Neural crest cell (in vitro differentiated cells): Measurements from ENCODE around the gene CFAP97D2. TPM values are rescaled to one million over a fixed set of nuclear protein-coding genes. Genes with fewer than 3 reads are reported as not detected.

Experiments used
- DNase-seq: peaks from one replicate; pipeline ENCODE4 v3.0.0; 2021; ENCODE audit warnings: low read depth, mixed read lengths, low spot score
- H3K27ac Mint-ChIP-seq: one replicate; pipeline ENCODE4 v1.8.0; 2021; ENCODE audit warnings: mild to moderate bottlenecking, mixed read lengths; ENCODE audit not compliant: unreplicated experiment
- H3K27me3 Mint-ChIP-seq: 2 replicates; pipeline ENCODE4 v1.8.0; 2021; ENCODE audit warnings: low read depth, mild to moderate bottlenecking, mixed read lengths
- H3K36me3 Mint-ChIP-seq: 2 replicates; pipeline ENCODE4 v1.8.0; 2021; ENCODE audit warnings: low read depth, mild to moderate bottlenecking, mixed read lengths
- H3K4me1 Mint-ChIP-seq: 2 replicates; pipeline ENCODE4 v1.8.0; 2021; ENCODE audit warnings: mixed read lengths
- H3K4me3 Mint-ChIP-seq: one replicate; pipeline ENCODE4 v1.8.0; 2021; ENCODE audit warnings: mild to moderate bottlenecking, mixed read lengths
- H3K9me3 Mint-ChIP-seq: 2 replicates; pipeline ENCODE4 v1.8.0; 2021; ENCODE audit warnings: mixed read lengths
- CTCF ChIP-seq: fragments of 200-600 bp; sonication (generic); conservative IDR thresholded peaks from 2 replicates; pipeline ENCODE4 v1.5.0; 2021; ENCODE audit warnings: antibody characterized with exemption, mild to moderate bottlenecking
- total RNA-seq: library from RNA; stranded (reverse); gene quantifications from 2 replicates; pipeline ENCODE4 v1.2.1, GENCODE V29; 2021

Gene CFAP97D2
- total RNA-seq, 1 donor from 2014 or later: not detected

GRCh38 chr13:114142640-114143490, 36.2 kb upstream of the CFAP97D2 start:
- Mint-ChIP-seq H3K4me3 (no peak overlapping the region), H3K36me3 (no peaks in the 10 kb centered on the region), H3K27ac (no peak overlapping the region), H3K9me3 (peaks cover under 1% of the 10 kb centered on the region), H3K27me3 (no peaks in the 10 kb centered on the region), H3K4me1 (peaks cover 8% of the 10 kb centered on the region)
- TF ChIP-seq CTCF: no peak
- DNase-seq: no peak

GRCh38 chr13:114143806-114144605, 35.1 kb upstream of the CFAP97D2 start:
- Mint-ChIP-seq H3K27me3 (no peaks in the 10 kb centered on the region), H3K27ac (no peak overlapping the region), H3K36me3 (no peaks in the 10 kb centered on the region), H3K9me3 (no peaks in the 10 kb centered on the region), H3K4me3 (no peak overlapping the region), H3K4me1 (peaks cover 8% of the 10 kb centered on the region)
- no peak for DNase-seq
- TF ChIP-seq CTCF: peak; percentile 53

- H3K27ac Mint-ChIP-seq: peak overlapping the region; percentile 36
- no peaks in the 10 kb centered on the region for H3K36me3 Mint-ChIP-seq
- peaks cover 8% of the 10 kb centered on the region for H3K4me1 Mint-ChIP-seq
- no peaks in the 10 kb centered on the region for H3K9me3 Mint-ChIP-seq
- DNase-seq: no peak
- TF ChIP-seq CTCF: no peak
- no peak overlapping the region for H3K4me3 Mint-ChIP-seq
- no peaks in the 10 kb centered on the region for H3K27me3 Mint-ChIP-seq
These were observed 34.3 kb upstream of the CFAP97D2 start for GRCh38 chr13:114144606-114145244.

- H3K4me3 Mint-ChIP-seq: no peak overlapping the region
- H3K27me3 Mint-ChIP-seq: no peaks in the 10 kb centered on the region
- peaks cover 8% of the 10 kb centered on the region for H3K4me1 Mint-ChIP-seq
- TF ChIP-seq CTCF: no peak
- H3K27ac Mint-ChIP-seq: no peak overlapping the region
- H3K9me3 Mint-ChIP-seq: no peaks in the 10 kb centered on the region
- no peak for DNase-seq
- H3K36me3 Mint-ChIP-seq: no peaks in the 10 kb centered on the region
These were observed 33.8 kb upstream of the CFAP97D2 start for GRCh38 chr13:114145256-114145655.

GRCh38 chr13:114145722-114146121, 33.3 kb upstream of the CFAP97D2 start:
- no peak for TF ChIP-seq CTCF
- H3K27ac Mint-ChIP-seq: no peak overlapping the region
- no peaks in the 10 kb centered on the region for H3K9me3 Mint-ChIP-seq
- peaks cover 8% of the 10 kb centered on the region for H3K4me1 Mint-ChIP-seq
- no peak overlapping the region for H3K4me3 Mint-ChIP-seq
- H3K27me3 Mint-ChIP-seq: no peaks in the 10 kb centered on the region
- DNase-seq: no peak
- no peaks in the 10 kb centered on the region for H3K36me3 Mint-ChIP-seq
